Esophagus squamous epithelium (tissue), 5 donors: ENCODE results near the gene CCL7. TPM values are rescaled to one million over a fixed set of nuclear protein-coding genes. Genes with fewer than 3 reads are reported as not detected.

Source experiments
- DNase-seq: peaks from one replicate; lab custom pipeline; 2025; lab: John Stamatoyannopoulos, UW
- H3K27ac ChIP-seq, 4 donors: fragments of 200-600 bp; sonication (generic); one replicate each; pipeline ENCODE4 v1.5.1; 2016 to 2019; ENCODE audit warnings: mild to moderate bottlenecking in 1 of 4
- H3K27me3 ChIP-seq, 4 donors: fragments of 200-600 bp; sonication (generic); 1 replicate in 3 of 4; 2 replicates in 1 of 4; pipeline versions ENCODE4 v1.5.1 to v1.6.0; 2017 to 2021; ENCODE audit warnings: antibody characterized with exemption in 1 of 4
- H3K36me3 ChIP-seq, 3 donors: fragments of 200-600 bp; sonication (generic); one replicate each; pipeline ENCODE4 v1.5.1; 2016 to 2019
- H3K4me1 ChIP-seq, 3 donors: fragments of 200-600 bp; sonication (generic); one replicate each; pipeline ENCODE4 v1.5.1; 2017 to 2019
- H3K4me3 ChIP-seq, 4 donors: fragments of 200-600 bp; sonication (generic); 1 replicate in 3 of 4; 2 replicates in 1 of 4; pipeline ENCODE4 v1.5.1; 2016 to 2019; ENCODE audit warnings: mild to moderate bottlenecking in 2 of 4, moderate library complexity in 1 of 4
- H3K9me3 ChIP-seq, 3 donors: fragments of 200-600 bp; sonication (generic); one replicate each; pipeline ENCODE4 v1.5.1; 2016 to 2019
- CTCF ChIP-seq, 6 experiments: fragments of 450-650 bp in 4 of 6; fragments of 200-600 bp in 2 of 6; sonication (generic) in 2 of 6; IDR thresholded peaks; one replicate each; pipeline ENCODE4 v1.5.1; 2016 to 2019; ENCODE audit warnings: antibody characterized with exemption in 6 of 6, mild to moderate bottlenecking in 4 of 6, moderate library complexity in 4 of 6
- POLR2A ChIP-seq, 4 donors: fragments of 450-650 bp; IDR thresholded peaks; one replicate each; pipeline ENCODE4 v1.6.1; 2017; ENCODE audit warnings: antibody characterized with exemption in 4 of 4, mild to moderate bottlenecking in 4 of 4, moderate library complexity in 3 of 4
- WGBS, 2 donors: methylation state at CpG; one replicate each; pipeline ENCODE4 v1.1.5; 2018; 5-methylcytosine and 5-hydroxymethylcytosine counted together
- intact Hi-C: fragments of 100-400 bp; cut with DNase I; formaldehyde crosslinking; loops from one replicate; pipeline ENCODE4 v1.15.0; 2022
- total RNA-seq, 4 donors: library from RNA; depleted of rRNA; stranded (reverse); fragments of >200 nt; gene quantifications; one replicate each; pipeline ENCODE4 v1.1.0, GENCODE V29; 2016
- donor health status: DM: yes; HTN: yes; CAD: no.

The CCL7 gene
- total RNA-seq, 4 donors from 2014 or later: not detected

GRCh38 chr17:34254651-34255380, 15.2 kb upstream of the CCL7 start, which contains the start of gene CCL2:
Gene CCL2 (plus strand): TSS chr17:34255285. CDS start chr17:34255350, 65 bp downstream.
- peaks cover 25 to 82% (median 52%) of the 10 kb centered on the region in 3 donors for H3K4me1 ChIP-seq
- intact Hi-C loops: no loop called here
- TF ChIP-seq CTCF (IDR thresholded peaks at IDR 0.05) (no peak), POLR2A (IDR thresholded peaks at IDR 0.05) (peak in 2 of 4 donors; percentile 39 to 45)
- no peaks in the 10 kb centered on the region for H3K9me3 ChIP-seq
- H3K4me3 ChIP-seq: peak within 1 kb of the TSS; percentile 10 to 58 (median 38)
- peaks cover 0 to 9% (median 0%) of the 10 kb centered on the region in 4 donors for H3K27me3 ChIP-seq
- H3K27ac ChIP-seq: peak within 1 kb of the TSS; percentile 72 to 81 (median 80)
- 3% methylated on average over 6 to 11 of the region's 11 CpGs for WGBS, 2 donors
- H3K36me3 ChIP-seq: no peaks in the 10 kb centered on the region
- no peak for DNase-seq

- intact Hi-C loops: no loop called here
These were observed 14.7 kb upstream of the CCL7 start for GRCh38 chr17:34255381-34255732.

GRCh38 chr17:34255841-34256240, 14.2 kb upstream of the CCL7 start:
- peaks cover 25 to 74% (median 41%) of the 10 kb centered on the region in 3 donors for H3K4me1 ChIP-seq
- 67 to 83% methylated on average over 1 of the region's 1 CpG for WGBS, 2 donors
- DNase-seq: no peak
- TF ChIP-seq POLR2A (IDR thresholded peaks at IDR 0.05): no peak
- TF ChIP-seq CTCF (IDR thresholded peaks at IDR 0.05): no peak
- no peaks in the 10 kb centered on the region for H3K36me3 ChIP-seq
- peak overlapping the region; percentile 10 to 58 (median 38) for H3K4me3 ChIP-seq
- H3K9me3 ChIP-seq: no peaks in the 10 kb centered on the region
- intact Hi-C loops: no loop called here
- peaks cover 0 to 9% (median 0%) of the 10 kb centered on the region in 4 donors for H3K27me3 ChIP-seq
- peak overlapping the region; percentile 72 to 81 (median 80) for H3K27ac ChIP-seq

More at GRCh38 chr17:34255381-34255732, 14.7 kb upstream of the CCL7 start:
- TF ChIP-seq CTCF (IDR thresholded peaks at IDR 0.05): no peak
- no peak for TF ChIP-seq POLR2A (IDR thresholded peaks at IDR 0.05)
- no peak for DNase-seq
- H3K36me3 ChIP-seq: no peaks in the 10 kb centered on the region
- H3K27me3 ChIP-seq: peaks cover 0 to 9% (median 0%) of the 10 kb centered on the region in 4 donors
- WGBS, 2 donors: 13 to 34% methylated on average over 3 to 5 of the region's 5 CpGs
- peak overlapping the region; percentile 72 to 81 (median 80) for H3K27ac ChIP-seq
- H3K4me1 ChIP-seq: peaks cover 25 to 77% (median 46%) of the 10 kb centered on the region in 3 donors
- H3K4me3 ChIP-seq: peak overlapping the region; percentile 10 to 58 (median 38)
- no peaks in the 10 kb centered on the region for H3K9me3 ChIP-seq

- H3K27ac ChIP-seq: no peak overlapping the region
- no peak for TF ChIP-seq CTCF (IDR thresholded peaks at IDR 0.05)
- TF ChIP-seq POLR2A (IDR thresholded peaks at IDR 0.05): no peak
- intact Hi-C loops: no loop called here
- 81 to 85% methylated on average over 5 of the region's 5 CpGs for WGBS, 2 donors
- H3K27me3 ChIP-seq: peaks cover 0 to 9% (median 0%) of the 10 kb centered on the region in 4 donors
- no peaks in the 10 kb centered on the region for H3K9me3 ChIP-seq
- no peaks in the 10 kb centered on the region for H3K36me3 ChIP-seq
- no peak overlapping the region for H3K4me3 ChIP-seq
- H3K4me1 ChIP-seq: peaks cover 17 to 61% (median 30%) of the 10 kb centered on the region in 3 donors
- DNase-seq: no peak
These were observed 12.6 kb upstream of the CCL7 start for GRCh38 chr17:34257299-34257985.

DNA sequence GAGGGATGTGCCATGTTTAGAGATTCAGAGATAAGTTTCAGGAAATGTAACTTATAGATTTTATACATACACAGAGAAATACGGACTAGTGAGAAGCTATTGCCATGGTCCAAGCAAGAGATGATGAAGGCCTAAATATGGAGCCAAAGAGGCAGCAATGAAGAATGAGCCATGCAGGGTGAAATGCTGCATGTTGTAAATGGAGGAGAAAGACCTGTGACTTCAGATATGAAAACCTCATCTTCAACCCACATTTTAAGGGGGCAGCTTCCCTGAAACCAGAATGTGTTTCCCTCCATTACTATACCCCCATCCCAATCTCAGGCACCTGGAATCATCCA, 12.1 kb upstream of the CCL7 start:
- no peak for DNase-seq
- no peak overlapping the region for H3K4me3 ChIP-seq
- peaks cover 12 to 56% (median 25%) of the 10 kb centered on the region in 3 donors for H3K4me1 ChIP-seq
- TF ChIP-seq POLR2A (IDR thresholded peaks at IDR 0.05) (no peak), CTCF (IDR thresholded peaks at IDR 0.05) (no peak)
- H3K27ac ChIP-seq: no peak overlapping the region
- no peaks in the 10 kb centered on the region for H3K36me3 ChIP-seq
- H3K9me3 ChIP-seq: no peaks in the 10 kb centered on the region
- WGBS, 2 donors: 60 to 83% methylated on average over 1 of the region's 1 CpG
- H3K27me3 ChIP-seq: peaks cover 0 to 9% (median 0%) of the 10 kb centered on the region in 4 donors
- intact Hi-C loops: no loop called here
